ENCODE measurements around the gene ABCA12.

Gene ABCA12

GRCh38 chr2:215068399-215068798, 70.0 kb downstream of the ABCA12 start:
- no peak for DNase-seq (ENCODE audit: low read depth)
- no peak for TF ChIP-seq CTCF (IDR thresholded peaks at IDR 0.05; ENCODE audit: low read depth, low read length, missing control alignments)

GRCh38 chr2:215066124-215066523, 72.3 kb downstream of the ABCA12 start:
- TF ChIP-seq CTCF (IDR thresholded peaks at IDR 0.05; ENCODE audit: low read depth, low read length, missing control alignments) = no peak
- no peak for DNase-seq (ENCODE audit: low read depth)
- H3K4me3 ChIP-seq (ENCODE audit: low read depth, low read length) = no peak overlapping the region

More at GRCh38 chr2:215068399-215068798, 70.0 kb downstream of the ABCA12 start:
- no peak overlapping the region for H3K4me3 ChIP-seq (ENCODE audit: low read depth, low read length)

DNA sequence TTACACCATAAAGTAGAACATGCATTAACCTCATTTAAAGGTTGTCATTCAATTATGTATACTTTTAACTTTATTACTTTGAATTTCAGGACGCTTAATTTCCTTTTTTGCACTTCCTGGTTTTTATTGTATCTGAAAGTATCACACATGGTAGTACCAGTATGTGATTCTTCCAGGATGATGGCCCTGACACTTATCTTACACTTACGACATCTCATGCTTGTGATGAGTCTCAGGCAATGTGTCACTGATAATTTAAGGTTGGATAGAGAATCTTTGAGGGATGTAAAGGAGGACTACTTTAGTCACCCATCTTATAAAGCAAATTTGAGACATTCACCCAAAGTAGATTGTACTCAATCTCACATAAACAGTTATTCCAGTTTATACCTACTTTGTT, 74.9 kb downstream of the ABCA12 start:
- TF ChIP-seq CTCF (IDR thresholded peaks at IDR 0.05; ENCODE audit: low read depth, low read length, missing control alignments) = no peak
- DNase-seq (ENCODE audit: low read depth) = no peak
- no peak overlapping the region for H3K4me3 ChIP-seq (ENCODE audit: low read depth, low read length)

DNA sequence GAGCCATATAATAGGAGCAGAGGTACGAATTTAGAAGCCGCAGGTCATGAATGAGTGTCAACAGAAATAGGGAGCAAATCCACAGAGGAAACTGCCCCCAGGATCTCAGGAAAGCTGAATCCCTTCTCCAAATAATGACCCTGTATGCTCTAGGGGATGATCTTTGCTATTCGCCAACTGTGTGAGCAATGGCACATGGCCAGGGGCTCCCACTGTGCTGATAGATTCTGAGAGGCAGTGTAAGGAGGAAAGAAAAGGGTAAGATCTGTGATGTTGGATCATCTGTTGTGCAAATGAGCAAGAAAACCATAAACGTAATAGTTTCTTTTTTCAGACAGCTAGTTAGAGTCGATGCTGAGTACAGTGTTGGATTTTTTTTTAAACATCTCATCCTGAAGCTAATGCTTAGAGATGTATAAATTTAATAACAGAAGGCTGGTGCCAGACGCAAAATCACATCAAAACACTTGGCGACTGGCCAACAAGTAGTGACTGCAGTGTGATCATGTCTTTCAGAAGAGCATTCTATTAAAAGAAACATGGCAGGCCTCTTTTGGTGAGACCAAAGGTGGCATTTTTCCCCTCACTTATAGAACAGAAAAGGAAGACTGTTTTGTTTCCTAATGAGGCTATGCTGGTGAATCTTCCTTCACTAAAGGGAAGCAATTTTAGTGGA, 77.4 kb downstream of the ABCA12 start:
- DNase-seq (ENCODE audit: low read depth) = no peak
- no peak overlapping the region for H3K4me3 ChIP-seq (ENCODE audit: low read depth, low read length)
- TF ChIP-seq CTCF (IDR thresholded peaks at IDR 0.05; ENCODE audit: low read depth, low read length, missing control alignments) = no peak

DNA sequence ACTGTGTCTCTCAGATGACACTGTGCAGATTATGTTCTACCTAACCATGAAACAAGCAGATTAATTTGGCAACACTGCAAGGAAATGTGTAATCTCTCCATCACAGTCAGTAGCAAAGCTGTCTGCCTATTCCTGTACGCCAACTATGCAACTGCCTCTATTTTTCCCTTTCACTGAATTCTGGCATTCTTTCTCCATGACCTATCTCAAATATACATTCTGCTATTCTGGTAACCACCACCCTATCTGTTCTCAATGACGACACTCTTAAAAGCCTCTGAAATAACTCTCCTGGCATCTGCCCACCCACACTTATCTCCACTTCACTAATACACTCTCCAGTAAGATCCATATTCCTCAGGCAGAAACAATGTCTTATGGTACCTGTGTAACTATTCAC, 78.7 kb downstream of the ABCA12 start:
- TF ChIP-seq CTCF (IDR thresholded peaks at IDR 0.05; ENCODE audit: low read depth, low read length, missing control alignments) = no peak
- no peak for DNase-seq (ENCODE audit: low read depth)
- no peak overlapping the region for H3K4me3 ChIP-seq (ENCODE audit: low read depth, low read length)

DNA sequence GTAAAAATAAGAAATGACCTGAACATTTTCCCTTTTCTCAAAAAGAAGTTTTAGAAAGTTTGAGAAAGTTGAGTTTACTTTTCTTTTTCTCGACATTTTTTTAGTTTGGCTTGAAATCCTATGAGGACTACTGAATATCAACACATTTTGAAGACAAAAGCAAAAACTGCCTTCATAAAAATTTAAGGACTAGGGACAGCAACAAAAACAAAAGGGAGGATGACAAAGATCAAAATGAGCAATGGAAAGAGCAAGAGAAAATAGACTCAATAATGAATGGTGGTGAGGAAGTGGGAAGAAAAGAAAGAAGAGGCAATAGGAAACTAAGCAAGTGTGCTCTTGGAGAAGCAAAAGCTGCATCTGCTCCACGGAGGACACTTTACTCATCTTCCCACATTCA, 82.5 kb downstream of the ABCA12 start:
- TF ChIP-seq CTCF (IDR thresholded peaks at IDR 0.05; ENCODE audit: low read depth, low read length, missing control alignments) = no peak
- DNase-seq (ENCODE audit: low read depth) = no peak
- no peak overlapping the region for H3K4me3 ChIP-seq (ENCODE audit: low read depth, low read length)

DNA sequence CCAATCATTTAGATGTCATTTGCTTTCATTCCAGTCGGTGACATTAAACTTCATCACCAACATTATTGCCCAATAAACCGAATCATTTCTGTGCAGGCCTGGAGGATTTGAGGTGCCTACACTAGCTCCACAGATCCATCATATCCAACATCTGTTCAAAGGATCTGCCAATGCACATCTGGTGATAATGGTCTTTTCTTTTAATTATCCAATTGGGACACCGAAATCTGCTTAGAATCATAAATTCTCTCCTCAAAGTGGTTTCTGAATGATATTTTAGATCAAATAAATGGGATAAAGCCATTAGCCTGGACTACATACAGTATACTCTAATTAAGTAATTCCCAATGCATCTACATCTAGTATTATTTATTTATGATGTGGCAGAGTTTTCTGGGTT, 85.6 kb downstream of the ABCA12 start:
- DNase-seq (ENCODE audit: low read depth) = no peak
- no peak overlapping the region for H3K4me3 ChIP-seq (ENCODE audit: low read depth, low read length)
- TF ChIP-seq CTCF (IDR thresholded peaks at IDR 0.05; ENCODE audit: low read depth, low read length, missing control alignments) = no peak
